Stomach (tissue), 9 donors: ENCODE results near the gene BBX. TPM values are rescaled to one million over a fixed set of nuclear protein-coding genes. Genes with fewer than 3 reads are reported as not detected.

Experiments used
- DNase-seq, 2 donors: peaks; one replicate each; pipeline versions ENCODE4 v3.0.0 to v3.0.0-alpha.2; 2013 to 2019
- H3K27ac ChIP-seq, 5 donors: fragments of 200-600 bp in 4 of 5; sonication (generic) in 4 of 5; one replicate each; pipeline ENCODE4 v1.5.1; 2013 to 2019; ENCODE audit warnings: mild to moderate bottlenecking in 1 of 5, moderate library complexity in 1 of 5
- H3K27me3 ChIP-seq, 3 donors: fragments of 200-600 bp; sonication (generic); one replicate each; pipeline ENCODE4 v1.5.1; 2017 to 2019; ENCODE audit warnings: mixed run types in 1 of 3
- H3K36me3 ChIP-seq, 4 donors: fragments of 200-600 bp; sonication (generic); 1 replicate in 3 of 4; 2 replicates in 1 of 4; pipeline ENCODE4 v1.5.1; 2016 to 2019
- H3K4me1 ChIP-seq, 4 donors: fragments of 200-600 bp; sonication (generic); one replicate each; pipeline ENCODE4 v1.5.1; 2016 to 2019
- H3K4me3 ChIP-seq, 4 donors: fragments of 200-600 bp; sonication (generic) in 3 of 4; one replicate each; pipeline ENCODE4 v1.5.1; 2016 to 2019; ENCODE audit warnings: mild to moderate bottlenecking in 1 of 4
- H3K9me3 ChIP-seq, 4 donors: fragments of 200-600 bp; sonication (generic); one replicate each; pipeline ENCODE4 v1.5.1; 2016 to 2019
- CTCF ChIP-seq, 7 experiments: fragments of 450-650 bp in 4 of 7; fragments of 200-600 bp in 3 of 7; sonication (generic) in 3 of 7; IDR thresholded peaks; one replicate each; pipeline ENCODE4 v1.5.1; 2016 to 2019; ENCODE audit warnings: antibody characterized with exemption in 7 of 7, control low read depth in 2 of 7, mild to moderate bottlenecking in 1 of 7
- EP300 ChIP-seq: sonication (generic); formaldehyde crosslinking; IDR thresholded peaks from one replicate; pipeline ENCODE4 v1.6.1; 2017; ENCODE audit warnings: antibody characterized with exemption
- POLR2A ChIP-seq, 4 donors: fragments of 450-650 bp; IDR thresholded peaks; one replicate each; pipeline ENCODE4 v1.6.1; 2016; ENCODE audit warnings: antibody characterized with exemption in 4 of 4, control low read depth in 2 of 4, mild to moderate bottlenecking in 1 of 4, moderate library complexity in 1 of 4
- POLR2AphosphoS5 ChIP-seq, 3 donors: sonication (generic); formaldehyde crosslinking; IDR thresholded peaks; one replicate each; pipeline ENCODE4 v1.6.1; 2016; ENCODE audit warnings: antibody characterized with exemption in 3 of 3
- WGBS, 5 donors: extraction: QIAGEN DNeasy Blood & Tissue Kit in 3 of 5; methylation state at CpG; one replicate each; pipeline versions ENCODE4 v1.1.5 to v1.1.7; 2013 to 2018; 5-methylcytosine and 5-hydroxymethylcytosine counted together
- intact Hi-C: fragments of 100-400 bp; cut with DNase I; formaldehyde crosslinking; loops from one replicate; pipeline ENCODE4 v1.15.1; 2023; ENCODE audit warnings: low total_unique reads
- polyA plus RNA-seq, 3 donors: library from polyadenylated mRNA; stranded (reverse); fragments of 200-250 nt; gene quantifications; one replicate each; pipeline ENCODE4 v1.2.3, GENCODE V29; 2013
- total RNA-seq, 5 donors: library from RNA; depleted of rRNA; stranded (reverse); fragments of >200 nt; gene quantifications; one replicate each; pipeline versions ENCODE4 v1.1.0 to v1.2.3, GENCODE V29; 2014 to 2016
- donor health status: healthy with polysubstance abuse.
- donor health status: Bipolar disorder and iron deficiency.
- donor health status: healthy.

BBX gene
- total and polyA plus RNA-seq, 8 donors, result 4.6 to 81.1 (median 45.2) TPM

GRCh38 chr3:107581230-107581629 lies 58.5 kb downstream of the BBX start:
- Histone ChIP-seq H3K27me3 (no peaks in the 10 kb centered on the region), H3K4me3 (no peak overlapping the region), H3K36me3 (peaks cover 0 to 8% (median 0%) of the 10 kb centered on the region in 4 donors), H3K27ac (no peak overlapping the region), H3K4me1 (peaks cover 0 to 6% (median 0%) of the 10 kb centered on the region in 4 donors), H3K9me3 (no peaks in the 10 kb centered on the region)
- WGBS, 5 donors, result 68 to 87% (median 72%) methylated on average over 1 of the region's 1 CpG
- DNase-seq, result no peak
- TF ChIP-seq POLR2A (IDR thresholded peaks at IDR 0.05) (no peak), EP300 (no peak), CTCF (IDR thresholded peaks at IDR 0.05) (no peak), POLR2AphosphoS5 (IDR thresholded peaks at IDR 0.05) (no peak)
- intact Hi-C loops, result no loop called here

- intact Hi-C loops, result no loop called here
- TF ChIP-seq POLR2A (IDR thresholded peaks at IDR 0.05), result no peak
- TF ChIP-seq EP300, result no peak
- no peak for TF ChIP-seq CTCF (IDR thresholded peaks at IDR 0.05)
- no peak for TF ChIP-seq POLR2AphosphoS5 (IDR thresholded peaks at IDR 0.05)
- Histone ChIP-seq H3K27ac (no peak overlapping the region), H3K9me3 (no peaks in the 10 kb centered on the region), H3K27me3 (no peaks in the 10 kb centered on the region), H3K4me3 (no peak overlapping the region), H3K36me3 (no peaks in the 10 kb centered on the region), H3K4me1 (no peaks in the 10 kb centered on the region)
- WGBS, 5 donors, result 28 to 57% (median 33%) methylated on average over 1 of the region's 1 CpG
- DNase-seq, result no peak
Observed at GRCh38 chr3:107588217-107588616, 65.5 kb downstream of the BBX start.

- intact Hi-C loops, result no loop called here
- no peaks in the 10 kb centered on the region for H3K36me3 ChIP-seq
- no peaks in the 10 kb centered on the region for H3K9me3 ChIP-seq
- no peaks in the 10 kb centered on the region for H3K4me1 ChIP-seq
- 41 to 70% (median 57%) methylated on average over 1 of the region's 1 CpG for WGBS, 5 donors
- H3K27me3 ChIP-seq, result no peaks in the 10 kb centered on the region
- TF ChIP-seq POLR2A (IDR thresholded peaks at IDR 0.05), result no peak
- TF ChIP-seq POLR2AphosphoS5 (IDR thresholded peaks at IDR 0.05), result no peak
- no peak for TF ChIP-seq EP300
- no peak for TF ChIP-seq CTCF (IDR thresholded peaks at IDR 0.05)
- no peak overlapping the region for H3K4me3 ChIP-seq
- no peak for DNase-seq
- no peak overlapping the region for H3K27ac ChIP-seq
Observed at GRCh38 chr3:107589454-107589853, 66.7 kb downstream of the BBX start.

- TF ChIP-seq CTCF (IDR thresholded peaks at IDR 0.05) (no peak), EP300 (no peak), POLR2AphosphoS5 (IDR thresholded peaks at IDR 0.05) (no peak)
- no peaks in the 10 kb centered on the region for H3K4me1 ChIP-seq
- H3K36me3 ChIP-seq, result no peaks in the 10 kb centered on the region
- no peak overlapping the region for H3K4me3 ChIP-seq
- intact Hi-C loops, result no loop called here
- no peak overlapping the region for H3K27ac ChIP-seq
- no peaks in the 10 kb centered on the region for H3K9me3 ChIP-seq
- no peaks in the 10 kb centered on the region for H3K27me3 ChIP-seq
- WGBS, 5 donors, result 88 to 100% (median 92%) methylated on average over 1 of the region's 1 CpG
- no peak for DNase-seq
Observed at GRCh38 chr3:107590786-107591185, 68.0 kb downstream of the BBX start.
